Small intestine (tissue), 7 donors: ENCODE measurements around the gene SH2B3. TPM values are rescaled to one million over a fixed set of nuclear protein-coding genes. Genes with fewer than 3 reads are reported as not detected.

ENCODE experiments used
- DNase-seq, 2 donors: peaks; one replicate each; pipeline versions ENCODE4 v3.0.0 to v3.0.0-alpha.2; 2013
- FAIRE-seq: peaks from 2 replicates; lab custom pipeline; 2012; peaks lifted over from hg19 to GRCh38; lab: Jason Lieb, UNC
- H3K27ac ChIP-seq, 3 donors: one replicate each; pipeline ENCODE4 v1.5.1; 2013; ENCODE audit warnings: low read length in 2 of 3, mild to moderate bottlenecking in 2 of 3, control low read depth in 1 of 3, inconsistent platforms in 1 of 3, low read depth in 1 of 3, moderate library complexity in 1 of 3
- H3K27me3 ChIP-seq, 3 donors: one replicate each; pipeline ENCODE4 v1.6.1; 2013; ENCODE audit warnings: low read length in 3 of 3, inconsistent platforms in 1 of 3; ENCODE audit not compliant: control insufficient read depth in 3 of 3, insufficient read depth in 3 of 3
- H3K36me3 ChIP-seq, 3 donors: one replicate each; pipeline ENCODE4 v1.6.1; 2013; ENCODE audit warnings: low read length in 3 of 3, inconsistent platforms in 1 of 3, low read depth in 1 of 3, mild to moderate bottlenecking in 1 of 3, moderate library complexity in 1 of 3; ENCODE audit not compliant: control insufficient read depth in 3 of 3, insufficient read depth in 2 of 3
- H3K4me1 ChIP-seq, 3 donors: one replicate each; pipeline ENCODE4 v1.6.1; 2013; ENCODE audit warnings: low read length in 2 of 3, inconsistent platforms in 1 of 3, low read depth in 1 of 3, mild to moderate bottlenecking in 1 of 3, moderate library complexity in 1 of 3; ENCODE audit not compliant: control insufficient read depth in 3 of 3, insufficient read depth in 2 of 3
- H3K4me3 ChIP-seq, 3 donors: one replicate each; pipeline ENCODE4 v1.5.1; 2013; ENCODE audit warnings: low read length in 3 of 3, control low read depth in 1 of 3, inconsistent platforms in 1 of 3, low read depth in 1 of 3, mild to moderate bottlenecking in 1 of 3, moderate library complexity in 1 of 3
- H3K9me3 ChIP-seq, 2 donors: one replicate each; pipeline ENCODE4 v1.6.1; 2013; ENCODE audit warnings: low read depth in 1 of 2, low read length in 1 of 2; ENCODE audit not compliant: control insufficient read depth in 2 of 2, insufficient read depth in 1 of 2
- WGBS, 3 donors: extraction: QIAGEN DNeasy Blood & Tissue Kit; methylation state at CpG; one replicate each; pipeline ENCODE4 v1.1.7; 2013; 5-methylcytosine and 5-hydroxymethylcytosine counted together
- polyA plus RNA-seq, 4 donors: library from polyadenylated mRNA; stranded (reverse) in 3 of 4; unstranded in 1 of 4; fragments of 200-250 nt in 3 of 4; fragments of 120-200 nt in 1 of 4; gene quantifications; one replicate each; pipeline versions ENCODE4 v1.2.1 to v1.2.3, GENCODE V29; 2013
- donor health status: healthy with polysubstance abuse.
- donor health status: control.
- donor health status: control.
- donor health status: Bipolar disorder and iron deficiency.
- donor health status: healthy.

Gene SH2B3
- polyA plus RNA-seq, 4 donors: 0.67 to 14.9 (median 6.9) TPM

- peaks cover 0 to 23% (median 12%) of the 10 kb centered on the region in 3 donors for H3K4me1 ChIP-seq
- H3K36me3 ChIP-seq: peaks cover 0 to 3% (median 0%) of the 10 kb centered on the region in 3 donors
- peak overlapping the region in 1 of 3 donors; percentile 96 for H3K27ac ChIP-seq
- WGBS, 3 donors: 74 to 86% (median 77%) methylated on average over 4 of the region's 4 CpGs
- FAIRE-seq (no peak), DNase-seq (no peak)
- H3K27me3 ChIP-seq: peaks cover 0 to 6% (median 0%) of the 10 kb centered on the region in 3 donors
- no peaks in the 10 kb centered on the region for H3K9me3 ChIP-seq
- no peak overlapping the region for H3K4me3 ChIP-seq
Observed at GRCh38 chr12:111408686-111409402, 3.1 kb downstream of the SH2B3 start.

- DNase-seq: no peak
- peaks cover 0 to 22% (median 12%) of the 10 kb centered on the region in 3 donors for H3K4me1 ChIP-seq
- H3K4me3 ChIP-seq: no peak overlapping the region
- H3K36me3 ChIP-seq: peaks cover 0 to 3% (median 0%) of the 10 kb centered on the region in 3 donors
- no peaks in the 10 kb centered on the region for H3K9me3 ChIP-seq
- WGBS, 3 donors: 46 to 72% (median 65%) methylated on average over 15 of the region's 15 CpGs
- H3K27me3 ChIP-seq: peaks cover 0 to 6% (median 0%) of the 10 kb centered on the region in 3 donors
- FAIRE-seq: no peak
- peak overlapping the region in 2 of 3 donors; percentile 11 to 96 for H3K27ac ChIP-seq
Observed at GRCh38 chr12:111409403-111409779, 3.7 kb downstream of the SH2B3 start.

- H3K27me3 ChIP-seq: peaks cover 0 to 6% (median 0%) of the 10 kb centered on the region in 3 donors
- FAIRE-seq (no peak), DNase-seq (peak in 1 of 2 donors; percentile 25)
- H3K4me1 ChIP-seq: peaks cover 0 to 16% (median 12%) of the 10 kb centered on the region in 3 donors
- peak overlapping the region; percentile 11 to 96 (median 17) for H3K27ac ChIP-seq
- H3K4me3 ChIP-seq: no peak overlapping the region
- whole genome bisulfite sequencing, 3 donors: 43 to 74% (median 65%) methylated on average over 12 to 14 of the region's 14 CpGs
- H3K9me3 ChIP-seq: no peaks in the 10 kb centered on the region
- peaks cover 0 to 4% (median 0%) of the 10 kb centered on the region in 3 donors for H3K36me3 ChIP-seq
Observed at GRCh38 chr12:111409780-111410430, 4.2 kb downstream of the SH2B3 start.

GRCh38 chr12:111410431-111411184, 4.9 kb downstream of the SH2B3 start:
- Histone ChIP-seq H3K4me3 (no peak overlapping the region), H3K27ac (peak overlapping the region; percentile 17 to 96 (median 28)), H3K9me3 (no peaks in the 10 kb centered on the region), H3K36me3 (peaks cover 0 to 8% (median 0%) of the 10 kb centered on the region in 3 donors), H3K27me3 (peaks cover 0 to 6% (median 0%) of the 10 kb centered on the region in 3 donors), H3K4me1 (peaks cover 0 to 14% (median 12%) of the 10 kb centered on the region in 3 donors)
- DNase-seq (no peak), FAIRE-seq (no peak)
- 73 to 85% (median 77%) methylated on average over 11 to 12 of the region's 12 CpGs for WGBS, 3 donors

GRCh38 chr12:111411185-111411764, 5.6 kb downstream of the SH2B3 start:
- DNase-seq (no peak), FAIRE-seq (no peak)
- Histone ChIP-seq H3K36me3 (peaks cover 0 to 8% (median 0%) of the 10 kb centered on the region in 3 donors), H3K4me3 (no peak overlapping the region), H3K4me1 (peaks cover 0 to 12% (median 12%) of the 10 kb centered on the region in 3 donors), H3K9me3 (no peaks in the 10 kb centered on the region), H3K27me3 (peaks cover 0 to 5% (median 0%) of the 10 kb centered on the region in 3 donors), H3K27ac (peak overlapping the region in 1 of 3 donors; percentile 96)
- 75 to 93% (median 88%) methylated on average over 8 of the region's 8 CpGs for WGBS, 3 donors

- DNase-seq: no peak
- Histone ChIP-seq H3K27me3 (no peaks in the 10 kb centered on the region), H3K9me3 (no peaks in the 10 kb centered on the region), H3K36me3 (peaks cover 0 to 8% (median 0%) of the 10 kb centered on the region in 3 donors), H3K27ac (peak overlapping the region in 2 of 3 donors; percentile 17 to 62), H3K4me1 (peaks cover 0 to 12% (median 7%) of the 10 kb centered on the region in 3 donors), H3K4me3 (no peak overlapping the region)
- WGBS, 3 donors: 57 to 74% (median 67%) methylated on average over 15 of the region's 15 CpGs
- FAIRE-seq: no peak
Observed at GRCh38 chr12:111412007-111412829, 6.5 kb downstream of the SH2B3 start.

- DNase-seq (no peak), FAIRE-seq (no peak)
- WGBS, 3 donors: 63 to 70% (median 70%) methylated on average over 6 of the region's 6 CpGs
- no peaks in the 10 kb centered on the region for H3K27me3 ChIP-seq
- peaks cover 0 to 11% (median 0%) of the 10 kb centered on the region in 3 donors for H3K36me3 ChIP-seq
- peaks cover 0 to 12% (median 7%) of the 10 kb centered on the region in 3 donors for H3K4me1 ChIP-seq
- H3K9me3 ChIP-seq: no peaks in the 10 kb centered on the region
- H3K4me3 ChIP-seq: no peak overlapping the region
- H3K27ac ChIP-seq: peak overlapping the region in 1 of 3 donors; percentile 62
Observed at GRCh38 chr12:111412830-111413441, 7.2 kb downstream of the SH2B3 start.
